SK-N-SH (cell line): ENCODE measurements around the gene CNIH3. TPM values are rescaled to one million over a fixed set of nuclear protein-coding genes. Genes with fewer than 3 reads are reported as not detected.

Experiments
- CTCF ChIA-PET: fragments of 300-600, 350-600 bp; formaldehyde crosslinking; extraction: SDS; loops from one replicate; lab custom pipeline; 2021; lab: Yijun Ruan, JAX
- POLR2A ChIA-PET: fragments of 350-600 bp; sonication (Branson Sonifier 250); formaldehyde crosslinking; extraction: SDS; loops from one replicate; lab custom pipeline; 2020; ENCODE audit warnings: antibody characterized with exemption, inconsistent platforms; lab: Yijun Ruan, JAX
- DNase-seq: peaks from one replicate; pipeline ENCODE4 v3.0.0; 2012
- H2AFZ ChIP-seq: fragments of 200-600 bp; sonication (generic); 2 replicates; pipeline ENCODE4 v1.8.1; 2016; ENCODE audit warnings: antibody characterized with exemption, mild to moderate bottlenecking, low read depth
- H3F3A ChIP-seq: fragments of 200-600 bp; sonication (generic); replicated peaks from 2 replicates; pipeline ENCODE3; 2016; ENCODE audit warnings: antibody characterized with exemption, mild to moderate bottlenecking; ENCODE audit not compliant: insufficient read depth
- H3K27ac ChIP-seq, 2 experiments: fragments of 200-500 bp in 1 of 2; fragments of 200-600 bp in 1 of 2; sonication (Bioruptor generic) in 1 of 2; sonication (generic), shearing (Covaris generic) in 1 of 2; 2 replicates each; pipeline versions ENCODE4 v1.5.1 to v1.6.1; 2014 to 2016; ENCODE audit warnings: low read depth in 2 of 2, inconsistent platforms in 1 of 2, low read length in 1 of 2, mild to moderate bottlenecking in 1 of 2, mixed read lengths in 1 of 2
- H3K27me3 ChIP-seq: fragments of 200-600 bp; sonication (generic), shearing (Covaris generic); 2 replicates; pipeline ENCODE4 v1.6.1; 2016; ENCODE audit warnings: mixed run types; ENCODE audit not compliant: insufficient read depth
- H3K36me3 ChIP-seq, 2 experiments: fragments of 200-500 bp in 1 of 2; fragments of 200-600 bp in 1 of 2; sonication (Bioruptor generic) in 1 of 2; sonication (generic) in 1 of 2; replicated peaks in 1 of 2; 2 replicates each; pipeline versions ENCODE3 to v1.5.1; 2014 to 2016; ENCODE audit warnings: low read length in 1 of 2, mild to moderate bottlenecking in 1 of 2; ENCODE audit not compliant: insufficient read depth in 2 of 2, control insufficient read depth in 1 of 2
- H3K4me1 ChIP-seq, 2 experiments: fragments of 200-500 bp in 1 of 2; fragments of 200-600 bp in 1 of 2; sonication (Bioruptor generic) in 1 of 2; sonication (generic), shearing (Covaris generic) in 1 of 2; 2 replicates each; pipeline versions ENCODE4 v1.5.1 to v1.6.1; 2014 to 2016; ENCODE audit warnings: low read depth in 1 of 2, low read length in 1 of 2, mixed run types in 1 of 2; ENCODE audit not compliant: insufficient read depth in 2 of 2, control insufficient read depth in 1 of 2
- H3K4me2 ChIP-seq: fragments of 200-600 bp; sonication (generic), shearing (Covaris generic); 2 replicates; pipeline ENCODE4 v1.6.1; 2017; ENCODE audit warnings: mixed run types
- H3K4me3 ChIP-seq, 2 experiments: fragments of 200-500 bp in 1 of 2; fragments of 200-600 bp in 1 of 2; sonication (Bioruptor generic) in 1 of 2; sonication (generic), shearing (Covaris generic) in 1 of 2; 2 replicates each; pipeline versions ENCODE4 v1.5.1 to v1.8.1; 2014 to 2016; ENCODE audit warnings: low read depth in 2 of 2, inconsistent platforms in 1 of 2, low read length in 1 of 2, mild to moderate bottlenecking in 1 of 2, mixed read lengths in 1 of 2, moderate library complexity in 1 of 2
- H3K79me2 ChIP-seq: fragments of 200-600 bp; sonication (generic); 2 replicates; pipeline ENCODE4 v1.8.1; 2017; ENCODE audit warnings: mild to moderate bottlenecking; ENCODE audit not compliant: insufficient read depth
- H3K9ac ChIP-seq: fragments of 200-600 bp; sonication (generic); 2 replicates; pipeline ENCODE4 v1.6.1; 2017; ENCODE audit warnings: mixed run types
- H3K9me2 ChIP-seq: fragments of 200-600 bp; sonication (generic); 2 replicates; pipeline ENCODE4 v1.6.1; 2017; ENCODE audit warnings: mixed run types
- H3K9me3 ChIP-seq: fragments of 200-600 bp; sonication (generic); 2 replicates; pipeline ENCODE4 v1.6.1; 2017; ENCODE audit warnings: mixed run types, mild to moderate bottlenecking, moderate library complexity
- H4K20me1 ChIP-seq: fragments of 200-600 bp; sonication (generic); 2 replicates; pipeline ENCODE4 v1.6.1; 2017; ENCODE audit warnings: mild to moderate bottlenecking, mixed run types; ENCODE audit not compliant: insufficient read depth
- CHD2 ChIP-seq: fragments of 150-350 bp; IDR thresholded peaks from 2 replicates; pipeline ENCODE4 v1.6.1; 2018; ENCODE audit warnings: low read length; ENCODE audit not compliant: partially characterized antibody
- EP300 ChIP-seq, 2 experiments: IDR thresholded peaks; 2 replicates each; pipeline versions ENCODE4 v1.4.0 to v1.6.1; 2012; ENCODE audit warnings: borderline replicate concordance in 1 of 2, low read depth in 1 of 2, low read length in 1 of 2
- FOXJ3 ChIP-seq: sonication (generic); formaldehyde crosslinking; IDR thresholded peaks from 2 replicates; pipeline ENCODE4 v1.5.1; 2020; ENCODE audit warnings: mild to moderate bottlenecking, missing genetic modification reagents
- FOXM1 ChIP-seq: IDR thresholded peaks from 2 replicates; pipeline ENCODE4 v1.4.0; 2012; ENCODE audit warnings: low read depth, mild to moderate bottlenecking
- GATA2 ChIP-seq: sonication (generic); formaldehyde crosslinking; IDR thresholded peaks from 2 replicates; pipeline ENCODE4 v1.5.0; 2020; ENCODE audit warnings: mild to moderate bottlenecking, missing genetic modification reagents
- MEF2A ChIP-seq: IDR thresholded peaks from 2 replicates; pipeline ENCODE4 v1.4.0; 2012; ENCODE audit warnings: low read depth, borderline replicate concordance
- NRF1 ChIP-seq: IDR thresholded peaks from 2 replicates; pipeline ENCODE4 v1.6.1; 2012; ENCODE audit warnings: low read depth, mild to moderate bottlenecking, low read length
- RCOR1 ChIP-seq: fragments of 150-350 bp; IDR thresholded peaks from 2 replicates; pipeline ENCODE4 v1.6.1; 2017; ENCODE audit warnings: antibody characterized with exemption, low read length
- RFX5 ChIP-seq: IDR thresholded peaks from 2 replicates; pipeline ENCODE4 v1.6.1; 2012; ENCODE audit warnings: mild to moderate bottlenecking, improper control_type of control experiment, low read length
- SMC3 ChIP-seq: IDR thresholded peaks from 2 replicates; pipeline ENCODE4 v1.6.1; 2012; ENCODE audit warnings: low read depth, low read length, improper control_type of control experiment
- TEAD4 ChIP-seq: IDR thresholded peaks from 2 replicates; pipeline ENCODE4 v1.4.0; 2012; ENCODE audit warnings: mild to moderate bottlenecking, borderline replicate concordance; ENCODE audit not compliant: insufficient read depth
- YY1 ChIP-seq: IDR thresholded peaks from 2 replicates; pipeline ENCODE4 v1.4.0; 2012; ENCODE audit warnings: low read depth, mild to moderate bottlenecking
- WGBS: methylation state at CpG from one replicate; pipeline ENCODE4 v1.1.6; 2017; ENCODE audit warnings: low lambda C conversion rate; 5-methylcytosine and 5-hydroxymethylcytosine counted together
- polyA plus RNA-seq, 3 experiments: library from polyadenylated mRNA; depleted of rRNA; stranded (reverse); fragments of >200 nt; gene quantifications; 2 replicates each; pipeline ENCODE4 v1.2.3, GENCODE V29; 2012
- TF ChIP-seq, protein P1 (sequence below): IDR thresholded peaks from 2 replicates; pipeline ENCODE4 v1.4.0; 2012; ENCODE audit warnings: low read depth, borderline replicate concordance
- TF ChIP-seq, protein P2 (sequence below): fragments of 150-350 bp; IDR thresholded peaks from 2 replicates; pipeline ENCODE4 v1.6.1; 2016; ENCODE audit warnings: mild to moderate bottlenecking, low read depth, low read length
- TF ChIP-seq, protein P3 (sequence below): IDR thresholded peaks from 2 replicates; pipeline ENCODE4 v1.4.0; 2012; ENCODE audit warnings: low read depth
- TF ChIP-seq, protein P4 (sequence below): fragments of 200-600 bp; sonication (generic); IDR thresholded peaks from 2 replicates; pipeline ENCODE4 v1.6.1; 2017; ENCODE audit warnings: antibody characterized with exemption, mild to moderate bottlenecking, moderate library complexity

CNIH3 gene
- polyA plus RNA-seq, 1 of the 3 experiments (the other 2 are of a cell fraction), result 18.8 TPM

DNA sequence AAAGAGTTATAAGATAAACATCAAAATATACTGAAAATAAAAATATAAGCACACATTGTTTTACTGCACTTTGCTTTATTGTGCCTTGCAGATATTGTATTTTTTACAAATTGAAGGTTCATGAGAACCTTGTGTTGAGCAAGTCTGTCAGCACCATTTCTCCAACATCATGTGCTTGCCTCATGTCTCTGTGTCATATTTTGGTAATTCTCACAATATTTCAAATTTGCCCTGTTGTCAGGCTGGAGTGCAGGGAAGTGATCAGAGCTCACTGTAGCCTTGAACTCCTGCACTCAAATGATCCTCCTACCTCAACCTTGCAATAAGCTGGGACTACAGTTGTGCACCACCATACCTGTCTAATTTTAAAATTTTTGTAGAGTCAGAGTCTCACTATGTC, 21.3 kb upstream of the CNIH3 start:
- no peaks in the 10 kb centered on the region for H3K9me2 ChIP-seq
- DNase-seq, result no peak
- no peak overlapping the region for H3K4me3 ChIP-seq
- no peak overlapping the region for H3K9ac ChIP-seq
- peaks cover 0 to 7% of the 10 kb centered on the region in 2 experiments; a peak in 2 of 4 replicates for H3K4me1 ChIP-seq
- no peaks in the 10 kb centered on the region for H4K20me1 ChIP-seq
- POLR2A ChIA-PET, result no interaction called here
- TF ChIP-seq, protein P1, sequence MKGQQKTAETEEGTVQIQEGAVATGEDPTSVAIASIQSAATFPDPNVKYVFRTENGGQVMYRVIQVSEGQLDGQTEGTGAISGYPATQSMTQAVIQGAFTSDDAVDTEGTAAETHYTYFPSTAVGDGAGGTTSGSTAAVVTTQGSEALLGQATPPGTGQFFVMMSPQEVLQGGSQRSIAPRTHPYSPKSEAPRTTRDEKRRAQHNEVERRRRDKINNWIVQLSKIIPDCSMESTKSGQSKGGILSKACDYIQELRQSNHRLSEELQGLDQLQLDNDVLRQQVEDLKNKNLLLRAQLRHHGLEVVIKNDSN, result no peak
- TF ChIP-seq, all 33 proteins: peak for 0
- no peak overlapping the region for H2AFZ ChIP-seq
- peaks cover 11% of the 10 kb centered on the region for H3F3A ChIP-seq
- no peaks in the 10 kb centered on the region for H3K27me3 ChIP-seq
- no peaks in the 10 kb centered on the region for H3K79me2 ChIP-seq
- H3K4me2 ChIP-seq, result no peak overlapping the region
- CTCF ChIA-PET, result interaction anchor here (1.5 kb wide), 1 partner anchor 10 kb away, joined by 4 read pairs; no protein-coding TSS in a partner anchor
- H3K36me3 ChIP-seq, result no peaks in the 10 kb centered on the region
- no peak overlapping the region for H3K27ac ChIP-seq
- H3K9me3 ChIP-seq, result no peaks in the 10 kb centered on the region

DNA sequence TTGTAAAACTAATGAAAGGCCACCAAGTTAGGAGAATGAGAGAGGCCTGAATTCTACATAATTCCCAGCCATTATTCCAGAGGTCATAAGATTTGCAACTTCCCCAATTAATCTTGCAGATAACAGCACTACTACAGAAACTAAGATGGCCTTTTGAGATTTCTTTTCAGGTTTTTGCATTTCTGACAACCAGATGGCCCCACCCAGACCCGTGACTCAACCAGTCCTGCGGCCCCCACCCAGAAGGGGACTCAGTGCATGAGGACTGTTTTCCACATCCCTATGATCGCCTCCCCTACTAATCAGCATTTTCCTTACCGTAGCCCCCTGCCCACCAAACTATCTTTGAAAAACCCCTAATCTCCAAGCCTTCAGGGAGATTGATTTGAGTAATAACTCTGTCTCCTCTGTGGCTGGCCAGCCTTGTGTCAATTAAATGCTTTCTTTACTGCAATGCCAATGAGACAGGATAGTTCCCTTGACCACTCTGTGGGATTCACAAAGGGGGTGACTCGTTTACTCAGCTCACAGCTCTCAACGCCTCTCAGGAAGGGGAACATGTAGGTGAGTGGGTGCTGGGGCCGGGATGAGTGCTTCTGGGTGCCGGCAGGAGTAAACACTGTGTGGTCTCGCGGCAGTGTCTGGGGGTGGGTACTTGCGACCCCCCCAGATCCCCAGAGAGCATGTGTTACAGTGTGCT, 10.5 kb upstream of the CNIH3 start:
- H3K9ac ChIP-seq, result no peak overlapping the region
- DNase-seq, result no peak
- TF ChIP-seq, protein P1, result no peak
- TF ChIP-seq GATA2 (CRISPR knock-in tag) (no peak), NRF1 (no peak), RCOR1 (no peak), MEF2A (no peak), FOXJ3 (CRISPR knock-in tag) (no peak), EP300 (IDR thresholded peaks at IDR 0.05; ENCODE audit: borderline replicate concordance in 1 of 2, low read depth in 1 of 2, low read length in 1 of 2) (no peak), RFX5 (no peak), FOXM1 (no peak), YY1 (no peak), TEAD4 (no peak), CHD2 (no peak), SMC3 (no peak)
- TF ChIP-seq, protein P2, sequence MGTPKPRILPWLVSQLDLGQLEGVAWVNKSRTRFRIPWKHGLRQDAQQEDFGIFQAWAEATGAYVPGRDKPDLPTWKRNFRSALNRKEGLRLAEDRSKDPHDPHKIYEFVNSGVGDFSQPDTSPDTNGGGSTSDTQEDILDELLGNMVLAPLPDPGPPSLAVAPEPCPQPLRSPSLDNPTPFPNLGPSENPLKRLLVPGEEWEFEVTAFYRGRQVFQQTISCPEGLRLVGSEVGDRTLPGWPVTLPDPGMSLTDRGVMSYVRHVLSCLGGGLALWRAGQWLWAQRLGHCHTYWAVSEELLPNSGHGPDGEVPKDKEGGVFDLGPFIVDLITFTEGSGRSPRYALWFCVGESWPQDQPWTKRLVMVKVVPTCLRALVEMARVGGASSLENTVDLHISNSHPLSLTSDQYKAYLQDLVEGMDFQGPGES, result no peak
- TF ChIP-seq, protein P3, sequence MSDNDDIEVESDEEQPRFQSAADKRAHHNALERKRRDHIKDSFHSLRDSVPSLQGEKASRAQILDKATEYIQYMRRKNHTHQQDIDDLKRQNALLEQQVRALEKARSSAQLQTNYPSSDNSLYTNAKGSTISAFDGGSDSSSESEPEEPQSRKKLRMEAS, result no peak
- TF ChIP-seq, protein P4, sequence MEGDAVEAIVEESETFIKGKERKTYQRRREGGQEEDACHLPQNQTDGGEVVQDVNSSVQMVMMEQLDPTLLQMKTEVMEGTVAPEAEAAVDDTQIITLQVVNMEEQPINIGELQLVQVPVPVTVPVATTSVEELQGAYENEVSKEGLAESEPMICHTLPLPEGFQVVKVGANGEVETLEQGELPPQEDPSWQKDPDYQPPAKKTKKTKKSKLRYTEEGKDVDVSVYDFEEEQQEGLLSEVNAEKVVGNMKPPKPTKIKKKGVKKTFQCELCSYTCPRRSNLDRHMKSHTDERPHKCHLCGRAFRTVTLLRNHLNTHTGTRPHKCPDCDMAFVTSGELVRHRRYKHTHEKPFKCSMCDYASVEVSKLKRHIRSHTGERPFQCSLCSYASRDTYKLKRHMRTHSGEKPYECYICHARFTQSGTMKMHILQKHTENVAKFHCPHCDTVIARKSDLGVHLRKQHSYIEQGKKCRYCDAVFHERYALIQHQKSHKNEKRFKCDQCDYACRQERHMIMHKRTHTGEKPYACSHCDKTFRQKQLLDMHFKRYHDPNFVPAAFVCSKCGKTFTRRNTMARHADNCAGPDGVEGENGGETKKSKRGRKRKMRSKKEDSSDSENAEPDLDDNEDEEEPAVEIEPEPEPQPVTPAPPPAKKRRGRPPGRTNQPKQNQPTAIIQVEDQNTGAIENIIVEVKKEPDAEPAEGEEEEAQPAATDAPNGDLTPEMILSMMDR, result no peak
- no peaks in the 10 kb centered on the region for H3K36me3 ChIP-seq
- H2AFZ ChIP-seq, result no peak overlapping the region
- H3F3A ChIP-seq, result no peaks in the 10 kb centered on the region
- no peak overlapping the region for H3K4me2 ChIP-seq
- H4K20me1 ChIP-seq, result no peaks in the 10 kb centered on the region
- ChIA-PET CTCF (interaction anchor here (1.4 kb wide), 1 partner anchor 12 kb away, joined by 4 read pairs; no protein-coding TSS in a partner anchor), POLR2A (no interaction called here)
- no peaks in the 10 kb centered on the region for H3K9me3 ChIP-seq
- H3K4me1 ChIP-seq, result no peaks in the 10 kb centered on the region; a peak in 1 of 4 replicates
- H3K27ac ChIP-seq, result no peak overlapping the region
- no peaks in the 10 kb centered on the region for H3K79me2 ChIP-seq
- 70% methylated on average over 9 of the region's 11 CpGs for WGBS
- no peaks in the 10 kb centered on the region for H3K9me2 ChIP-seq
- no peaks in the 10 kb centered on the region for H3K27me3 ChIP-seq
- H3K4me3 ChIP-seq, result no peak overlapping the region
